Brain microvascular endothelial cell (primary cell): Measurements from ENCODE around the gene SIK2.
A peak's percentile ranks its signal among the peaks of the same experiment; 100 is the strongest.

Experiments
- DNase-seq: peaks from one replicate; pipeline ENCODE4 v3.0.0-alpha.2; 2020
- H3K27ac ChIP-seq: fragments of 250-450 bp; sonication (Bioruptor Pico); 2 replicates; pipeline ENCODE4 v1.5.1; 2020; ENCODE audit warnings: mild to moderate bottlenecking, moderate library complexity
- H3K27me3 ChIP-seq: fragments of 250-450 bp; sonication (Bioruptor Pico); replicated peaks from 2 replicates; pipeline ENCODE4 v1.5.1; 2020; ENCODE audit warnings: mild to moderate bottlenecking
- H3K36me3 ChIP-seq: fragments of 250-450 bp; sonication (Bioruptor Pico); replicated peaks from 2 replicates; pipeline ENCODE4 v1.5.1; 2020; ENCODE audit warnings: mild to moderate bottlenecking
- H3K4me3 ChIP-seq: 2 replicates; pipeline ENCODE4 v1.5.1; 2011; ENCODE audit warnings: low read depth, mild to moderate bottlenecking, control low read depth, low read length, moderate library complexity
- CTCF ChIP-seq: IDR thresholded peaks from 2 replicates; pipeline ENCODE4 v1.5.1; 2011; ENCODE audit warnings: low read depth, mild to moderate bottlenecking, moderate library complexity, low read length, control low read depth, inconsistent platforms; ENCODE audit errors: missing control alignments
- in situ Hi-C: cut with HindIII; loops from 2 replicates; pipeline ENCODE4 v1.10.0; 2017; ENCODE audit warnings: low sequenced_read_pairs, low pct_ligation_motif_present

The SIK2 gene

GRCh38 chr11:111718436-111718835 lies 116.2 kb downstream of the SIK2 start:
- Histone ChIP-seq H3K27ac (peak overlapping the region; percentile 57), H3K27me3 (no peaks in the 10 kb centered on the region)

GRCh38 chr11:111718859-111719258 lies 116.6 kb downstream of the SIK2 start:
- TF ChIP-seq CTCF = no peak
- H3K27me3 ChIP-seq = no peaks in the 10 kb centered on the region
- H3K27ac ChIP-seq = peak overlapping the region; percentile 57
- peaks cover 42% of the 10 kb centered on the region for H3K36me3 ChIP-seq
- no peak overlapping the region for H3K4me3 ChIP-seq
- in situ Hi-C loops = no loop called here
- no peak for DNase-seq

More at GRCh38 chr11:111718436-111718835, 116.2 kb downstream of the SIK2 start:
- DNase-seq = peak; percentile 66
- Histone ChIP-seq H3K4me3 (no peak overlapping the region), H3K36me3 (peaks cover 39% of the 10 kb centered on the region)
- no peak for TF ChIP-seq CTCF
- in situ Hi-C loops = no loop called here

- Histone ChIP-seq H3K27me3 (no peaks in the 10 kb centered on the region), H3K4me3 (no peak overlapping the region), H3K36me3 (peaks cover 47% of the 10 kb centered on the region), H3K27ac (no peak overlapping the region)
- DNase-seq = no peak
- no peak for TF ChIP-seq CTCF
- in situ Hi-C loops = no loop called here
Observed at GRCh38 chr11:111719379-111719778, 117.1 kb downstream of the SIK2 start.

GRCh38 chr11:111720801-111721494 lies 118.7 kb downstream of the SIK2 start:
- Histone ChIP-seq H3K27ac (no peak overlapping the region), H3K36me3 (peaks cover 53% of the 10 kb centered on the region), H3K4me3 (no peak overlapping the region), H3K27me3 (no peaks in the 10 kb centered on the region)
- no peak for DNase-seq
- in situ Hi-C loops = no loop called here
- no peak for TF ChIP-seq CTCF

- no peak overlapping the region for H3K4me3 ChIP-seq
- peaks cover 61% of the 10 kb centered on the region for H3K36me3 ChIP-seq
- no peak overlapping the region for H3K27ac ChIP-seq
- H3K27me3 ChIP-seq = no peaks in the 10 kb centered on the region
- in situ Hi-C loops = no loop called here
- DNase-seq = no peak
- no peak for TF ChIP-seq CTCF
Observed at GRCh38 chr11:111722501-111722900, 120.3 kb downstream of the SIK2 start.

- no peak for DNase-seq
- TF ChIP-seq CTCF = no peak
- peaks cover 61% of the 10 kb centered on the region for H3K36me3 ChIP-seq
- H3K27me3 ChIP-seq = no peaks in the 10 kb centered on the region
- H3K27ac ChIP-seq = no peak overlapping the region
- in situ Hi-C loops = no loop called here
- no peak overlapping the region for H3K4me3 ChIP-seq
Observed at GRCh38 chr11:111723595-111723994, 121.3 kb downstream of the SIK2 start.
